IMR-90 (cell line): ENCODE results near the gene FOXO6.

Experiments
- BHLHE40 ChIP-seq: fragments of 150-350 bp; IDR thresholded peaks from 2 replicates; pipeline ENCODE4 v1.6.1; 2016; ENCODE audit warnings: mild to moderate bottlenecking, low read depth, low read length
- CEBPB ChIP-seq: IDR thresholded peaks from 2 replicates; pipeline ENCODE4 v1.6.1; 2012; ENCODE audit warnings: low read depth, low read length, improper control_type of control experiment
- MAFK ChIP-seq: IDR thresholded peaks from 2 replicates; pipeline ENCODE4 v1.6.1; 2012; ENCODE audit warnings: low read depth, low read length, improper control_type of control experiment
- MAZ ChIP-seq: IDR thresholded peaks from 2 replicates; pipeline ENCODE4 v1.6.1; 2012; ENCODE audit warnings: low read depth, mild to moderate bottlenecking, low read length, improper control_type of control experiment, moderate library complexity, borderline replicate concordance
- MXI1 ChIP-seq: IDR thresholded peaks from 2 replicates; pipeline ENCODE4 v1.6.1; 2012; ENCODE audit warnings: low read depth, mild to moderate bottlenecking, low read length, moderate library complexity, borderline replicate concordance
- NFE2L2 ChIP-seq: fragments of 150-350 bp; IDR thresholded peaks from 2 replicates; pipeline ENCODE4 v1.6.1; 2016; ENCODE audit warnings: low read depth, mild to moderate bottlenecking, low read length
- POLR2A ChIP-seq: IDR thresholded peaks from 2 replicates; pipeline ENCODE4 v1.6.1; 2012; ENCODE audit warnings: mild to moderate bottlenecking, low read depth, low read length
- RAD21 ChIP-seq: IDR thresholded peaks from 2 replicates; pipeline ENCODE4 v1.6.1; 2012; ENCODE audit warnings: low read length, improper control_type of control experiment
- RCOR1 ChIP-seq: IDR thresholded peaks from 2 replicates; pipeline ENCODE4 v1.6.1; 2012; ENCODE audit warnings: mild to moderate bottlenecking, low read length, improper control_type of control experiment; ENCODE audit not compliant: insufficient replicate concordance
- RFX5 ChIP-seq: IDR thresholded peaks from 2 replicates; pipeline ENCODE4 v1.8.0; 2012; ENCODE audit warnings: low read depth, mild to moderate bottlenecking, low read length, moderate library complexity
- SMC3 ChIP-seq: fragments of 150-350 bp; IDR thresholded peaks from 2 replicates; pipeline ENCODE4 v1.6.1; 2016; ENCODE audit warnings: low read depth, mild to moderate bottlenecking, antibody characterized with exemption, low read length, moderate library complexity
- TF ChIP-seq, protein P1 (sequence below): conservative IDR thresholded peaks from 2 replicates; pipeline ENCODE4 v1.5.1; 2012; ENCODE audit warnings: mild to moderate bottlenecking, low read depth, low read length, improper control_type of control experiment
- TF ChIP-seq, protein P2 (sequence below): fragments of 150-350 bp; IDR thresholded peaks from 2 replicates; pipeline ENCODE4 v1.6.1; 2016; ENCODE audit warnings: low read depth, mild to moderate bottlenecking, low read length, moderate library complexity, borderline replicate concordance
- TF ChIP-seq, protein P3 (sequence below): fragments of 150-350 bp; IDR thresholded peaks from 2 replicates; pipeline ENCODE4 v1.6.1; 2017; ENCODE audit warnings: mild to moderate bottlenecking, antibody characterized with exemption, low read length, low read depth

DNA sequence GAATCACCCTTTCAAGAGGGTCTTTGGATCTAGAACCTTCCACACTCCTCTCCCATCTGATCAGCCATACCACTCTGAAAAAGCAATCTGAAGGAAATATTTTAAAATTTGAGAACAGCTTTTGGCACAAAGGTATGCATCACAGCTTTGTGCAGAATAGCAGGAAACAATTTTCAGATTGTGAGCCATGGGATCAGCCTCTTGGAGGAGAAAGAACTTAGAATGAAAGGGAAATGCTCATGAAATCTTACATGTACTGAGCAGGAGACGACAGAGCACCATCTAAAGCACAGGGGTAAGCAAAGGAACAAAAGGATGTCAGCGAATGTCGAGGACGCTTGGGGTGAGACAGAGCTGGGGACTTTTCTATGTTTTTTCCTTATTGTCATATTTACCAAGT, 68.8 kb downstream of the FOXO6 start:
- TF ChIP-seq, protein P1, sequence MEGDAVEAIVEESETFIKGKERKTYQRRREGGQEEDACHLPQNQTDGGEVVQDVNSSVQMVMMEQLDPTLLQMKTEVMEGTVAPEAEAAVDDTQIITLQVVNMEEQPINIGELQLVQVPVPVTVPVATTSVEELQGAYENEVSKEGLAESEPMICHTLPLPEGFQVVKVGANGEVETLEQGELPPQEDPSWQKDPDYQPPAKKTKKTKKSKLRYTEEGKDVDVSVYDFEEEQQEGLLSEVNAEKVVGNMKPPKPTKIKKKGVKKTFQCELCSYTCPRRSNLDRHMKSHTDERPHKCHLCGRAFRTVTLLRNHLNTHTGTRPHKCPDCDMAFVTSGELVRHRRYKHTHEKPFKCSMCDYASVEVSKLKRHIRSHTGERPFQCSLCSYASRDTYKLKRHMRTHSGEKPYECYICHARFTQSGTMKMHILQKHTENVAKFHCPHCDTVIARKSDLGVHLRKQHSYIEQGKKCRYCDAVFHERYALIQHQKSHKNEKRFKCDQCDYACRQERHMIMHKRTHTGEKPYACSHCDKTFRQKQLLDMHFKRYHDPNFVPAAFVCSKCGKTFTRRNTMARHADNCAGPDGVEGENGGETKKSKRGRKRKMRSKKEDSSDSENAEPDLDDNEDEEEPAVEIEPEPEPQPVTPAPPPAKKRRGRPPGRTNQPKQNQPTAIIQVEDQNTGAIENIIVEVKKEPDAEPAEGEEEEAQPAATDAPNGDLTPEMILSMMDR: no peak
- TF ChIP-seq NFE2L2 (no peak), MAFK (no peak), POLR2A (no peak), RAD21 (no peak), CEBPB (no peak), SMC3 (no peak), RFX5 (no peak), BHLHE40 (no peak), MXI1 (no peak), MAZ (no peak), RCOR1 (no peak)
- TF ChIP-seq, protein P2, sequence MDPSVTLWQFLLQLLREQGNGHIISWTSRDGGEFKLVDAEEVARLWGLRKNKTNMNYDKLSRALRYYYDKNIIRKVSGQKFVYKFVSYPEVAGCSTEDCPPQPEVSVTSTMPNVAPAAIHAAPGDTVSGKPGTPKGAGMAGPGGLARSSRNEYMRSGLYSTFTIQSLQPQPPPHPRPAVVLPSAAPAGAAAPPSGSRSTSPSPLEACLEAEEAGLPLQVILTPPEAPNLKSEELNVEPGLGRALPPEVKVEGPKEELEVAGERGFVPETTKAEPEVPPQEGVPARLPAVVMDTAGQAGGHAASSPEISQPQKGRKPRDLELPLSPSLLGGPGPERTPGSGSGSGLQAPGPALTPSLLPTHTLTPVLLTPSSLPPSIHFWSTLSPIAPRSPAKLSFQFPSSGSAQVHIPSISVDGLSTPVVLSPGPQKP: no peak
- TF ChIP-seq, protein P3, sequence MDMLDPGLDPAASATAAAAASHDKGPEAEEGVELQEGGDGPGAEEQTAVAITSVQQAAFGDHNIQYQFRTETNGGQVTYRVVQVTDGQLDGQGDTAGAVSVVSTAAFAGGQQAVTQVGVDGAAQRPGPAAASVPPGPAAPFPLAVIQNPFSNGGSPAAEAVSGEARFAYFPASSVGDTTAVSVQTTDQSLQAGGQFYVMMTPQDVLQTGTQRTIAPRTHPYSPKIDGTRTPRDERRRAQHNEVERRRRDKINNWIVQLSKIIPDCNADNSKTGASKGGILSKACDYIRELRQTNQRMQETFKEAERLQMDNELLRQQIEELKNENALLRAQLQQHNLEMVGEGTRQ: no peak
